HG02973 (cell line): ENCODE data around the gene DLGAP4.

Experiments used
- ATAC-seq: cut with Tn5 transposase; IDR thresholded peaks from one replicate; pipeline ENCODE4 v1.9.1; 2021; ENCODE audit warnings: moderate library complexity; ENCODE audit not compliant: unreplicated experiment

DLGAP4 gene

GRCh38 chr20:36273414-36274180, 32.5 kb upstream of the DLGAP4 start:
- no peak for ATAC-seq

GRCh38 chr20:36274181-36274841, 31.8 kb upstream of the DLGAP4 start:
- no peak for ATAC-seq

GRCh38 chr20:36275011-36275410, 31.1 kb upstream of the DLGAP4 start:
- no peak for ATAC-seq

- no peak for ATAC-seq
Measured at GRCh38 chr20:36275441-36276189, 30.5 kb upstream of the DLGAP4 start.

GRCh38 chr20:36277546-36277945, 28.6 kb upstream of the DLGAP4 start:
- ATAC-seq = no peak

- ATAC-seq = no peak
Measured at GRCh38 chr20:36279362-36279761, 26.8 kb upstream of the DLGAP4 start.

GRCh38 chr20:36279776-36280175, 26.4 kb upstream of the DLGAP4 start:
- no peak for ATAC-seq

- no peak for ATAC-seq
Measured at GRCh38 chr20:36281785-36282380, 24.3 kb upstream of the DLGAP4 start.

- ATAC-seq = no peak
Measured at GRCh38 chr20:36284751-36285150, 21.4 kb upstream of the DLGAP4 start.

GRCh38 chr20:36285746-36286447, 20.2 kb upstream of the DLGAP4 start:
- ATAC-seq = no peak

- ATAC-seq = no peak
Measured at GRCh38 chr20:36297656-36298055, 8.5 kb upstream of the DLGAP4 start.

- ATAC-seq = no peak
Measured at GRCh38 chr20:36298061-36298460, 8.1 kb upstream of the DLGAP4 start.

GRCh38 chr20:36298795-36299339, 7.3 kb upstream of the DLGAP4 start:
- no peak for ATAC-seq

- ATAC-seq = no peak
Measured at GRCh38 chr20:36299459-36299858, 6.7 kb upstream of the DLGAP4 start.

GRCh38 chr20:36301359-36302119, 4.6 kb upstream of the DLGAP4 start:
- ATAC-seq = no peak

- no peak for ATAC-seq
Measured at GRCh38 chr20:36303020-36303595, 3.0 kb upstream of the DLGAP4 start.

- no peak for ATAC-seq
Measured at GRCh38 chr20:36303831-36304230, 2.3 kb upstream of the DLGAP4 start.

GRCh38 chr20:36304786-36305495, 1.2 kb upstream of the DLGAP4 start:
- no peak for ATAC-seq
